K562 (cell line): Measurements from ENCODE around the gene ATP6V0E1. TPM values are rescaled to one million over a fixed set of nuclear protein-coding genes. Genes with fewer than 3 reads are reported as not detected.

Experiments used
- ATAC-seq: fragments of 200-7000 bp; cut with Tn5 transposase; 3 replicates; pipeline ENCODE4 v1.9.1; 2020; ENCODE audit warnings: moderate library complexity
- BruUV-seq: library from RNA; stranded (reverse); fragments of 400-500 nt; replicated peaks from 2 replicates; lab custom pipeline; 2021; lab: Mats Ljungman, UMichigan
- CTCF ChIA-PET: fragments of 300-600 bp; formaldehyde crosslinking; extraction: SDS; loops from one replicate; lab custom pipeline; 2021; ENCODE audit warnings: low intra/inter-chr PET ratio; lab: Yijun Ruan, JAX
- POLR2A ChIA-PET: fragments of 300-600, 350-650 bp; sonication (Branson Sonifier 250); formaldehyde crosslinking; extraction: SDS; loops from one replicate; lab custom pipeline; 2021; ENCODE audit warnings: antibody characterized with exemption, inconsistent platforms; lab: Yijun Ruan, JAX
- DNase-seq, 4 experiments: peaks; one replicate each; pipeline versions ENCODE4 v3.0.0 to v3.0.0-alpha.2; 2011 to 2018; ENCODE audit warnings: low spot score in 3 of 4, mixed read lengths in 3 of 4; ENCODE audit errors: extremely low read depth in 1 of 4
- FAIRE-seq: peaks from 2 replicates; lab custom pipeline; 2011; peaks lifted over from hg19 to GRCh38; lab: Jason Lieb, UNC
- H2AFZ ChIP-seq: 2 replicates; pipeline ENCODE4 v1.6.0; 2011; ENCODE audit warnings: low read depth, low read length, control low read depth, inconsistent platforms
- H3K27ac ChIP-seq: fragments of 200-600 bp; 3 replicates; pipeline ENCODE4 v1.8.0; 2011; ENCODE audit warnings: low read depth, mild to moderate bottlenecking, control low read depth, inconsistent platforms, low read length, moderate library complexity, mixed read lengths; ENCODE audit errors: extremely low read depth
- H3K27me3 ChIP-seq, 2 experiments: fragments of 300-600 bp in 1 of 2; 2 replicates in 1 of 2; 3 replicates in 1 of 2; pipeline versions ENCODE4 v1.6.0 to v1.8.0; 2011; ENCODE audit warnings: inconsistent platforms in 2 of 2, low read length in 2 of 2, mild to moderate bottlenecking in 1 of 2, mixed read lengths in 1 of 2, moderate library complexity in 1 of 2; ENCODE audit not compliant: control insufficient read depth in 2 of 2, insufficient read depth in 2 of 2
- H3K36me3 ChIP-seq: fragments of 300-600 bp; 3 replicates; pipeline ENCODE4 v1.8.0; 2011; ENCODE audit warnings: mild to moderate bottlenecking, low read length, inconsistent platforms; ENCODE audit not compliant: control insufficient read depth, insufficient read depth
- H3K4me1 ChIP-seq, 2 experiments: fragments of 200-600 bp in 1 of 2; replicated peaks in 1 of 2; 2 replicates in 1 of 2; 3 replicates in 1 of 2; pipeline versions ENCODE4 v1.5.1 to v1.8.0; 2011; ENCODE audit warnings: inconsistent platforms in 2 of 2, low read length in 2 of 2, mild to moderate bottlenecking in 1 of 2, mixed read lengths in 1 of 2, moderate library complexity in 1 of 2; ENCODE audit not compliant: control insufficient read depth in 2 of 2, insufficient read depth in 2 of 2
- H3K4me2 ChIP-seq: 2 replicates; pipeline ENCODE4 v1.6.1; 2011; ENCODE audit warnings: low read length, control low read depth, inconsistent platforms, mixed read lengths; ENCODE audit not compliant: insufficient read depth
- H3K4me3 ChIP-seq: fragments of 200-600 bp; sonication (generic), shearing (Covaris generic); 2 replicates; pipeline ENCODE4 v1.5.1; 2016; ENCODE audit warnings: control low read depth, inconsistent platforms
- H3K79me2 ChIP-seq: fragments of 200-600 bp; 3 replicates; pipeline ENCODE4 v1.8.0; 2011; ENCODE audit warnings: low read length, inconsistent platforms; ENCODE audit not compliant: control insufficient read depth, insufficient read depth
- H3K9ac ChIP-seq, 2 experiments: 2 replicates each; pipeline versions ENCODE4 v1.6.0 to v1.6.1; 2011; ENCODE audit warnings: low read depth in 2 of 2, low read length in 2 of 2, control low read depth in 1 of 2, inconsistent platforms in 1 of 2, mild to moderate bottlenecking in 1 of 2, mixed read lengths in 1 of 2; ENCODE audit not compliant: insufficient read depth in 1 of 2
- H3K9me1 ChIP-seq: one replicate; pipeline ENCODE4 v1.6.0; 2011; ENCODE audit warnings: inconsistent platforms, mild to moderate bottlenecking, low read length, moderate library complexity; ENCODE audit not compliant: control insufficient read depth, insufficient read depth
- H3K9me3 ChIP-seq: replicated peaks from 2 replicates; pipeline ENCODE4 v1.5.1; 2011; ENCODE audit warnings: low read depth, low read length, inconsistent platforms; ENCODE audit not compliant: control insufficient read depth, insufficient read depth
- H4K20me1 ChIP-seq: replicated peaks from 2 replicates; pipeline ENCODE4 v1.6.1; 2011; ENCODE audit warnings: low read length, inconsistent platforms, mixed read lengths; ENCODE audit not compliant: control insufficient read depth, insufficient read depth
- RFX1 ChIP-seq: fragments of 450-650 bp; IDR thresholded peaks from 2 replicates; pipeline ENCODE4 v1.6.1; 2016; ENCODE audit warnings: mild to moderate bottlenecking, moderate library complexity
- RHOXF2B ChIP-seq: fragments of 250-450 bp; sonication (Bioruptor Pico); conservative IDR thresholded peaks from 2 replicates; pipeline ENCODE4 v1.5.1; 2021
- SREBF2 ChIP-seq: sonication (generic); formaldehyde crosslinking; IDR thresholded peaks from 2 replicates; pipeline ENCODE4 v1.4.0; 2020; ENCODE audit warnings: mild to moderate bottlenecking, missing genetic modification reagents
- U2AF2 ChIP-seq: fragments of 200-400 bp; formaldehyde crosslinking; optimal IDR thresholded peaks from 2 replicates; pipeline ENCODE3; 2017; ENCODE audit warnings: low read depth, mild to moderate bottlenecking, low read length
- ZBTB12 ChIP-seq: fragments of 250-450 bp; sonication (Bioruptor Pico); IDR thresholded peaks from 2 replicates; pipeline ENCODE4 v1.4.0; 2020
- ZNF274 ChIP-seq: IDR thresholded peaks from 2 replicates; pipeline ENCODE4 v1.6.1; 2011; ENCODE audit warnings: low read depth, mild to moderate bottlenecking, low read length, moderate library complexity, borderline replicate concordance
- WGBS: fragments of 100-300 bp; shearing (Covaris generic); methylation state at CpG from one replicate; pipeline ENCODE4 v1.1.6; 2016; ENCODE audit warnings: low coverage, mixed read lengths; ENCODE audit not compliant: insufficient coverage; ENCODE audit errors: missing lambda C conversion rate; 5-methylcytosine and 5-hydroxymethylcytosine counted together
- in situ Hi-C: fragments of 300-500 bp; cut with MboI; formaldehyde crosslinking; loops from 4 replicates; pipeline ENCODE4 v1.15.0; 2018; ENCODE audit warnings: inconsistent platforms, mixed read lengths
- intact Hi-C: fragments of 100-400 bp; cut with micrococcal nuclease; formaldehyde crosslinking; loops from 2 replicates; pipeline ENCODE4 v1.14.2; 2022
- polyA plus RNA-seq, 8 experiments: library from polyadenylated mRNA; depleted of rRNA in 4 of 8; stranded (reverse) in 5 of 8; unstranded in 3 of 8; fragments of >200 nt; fragmentation: Nextera tagmentation in 2 of 8; fragmentation: Illumina TruSeq in 1 of 8; extraction: Ambion mirVana in 2 of 8; extraction: Trizol in 1 of 8; gene quantifications; 2 replicates each; pipeline versions ENCODE4 v1.2.1 to v1.2.3, GENCODE V29; 2011 to 2014; ENCODE audit warnings: inconsistent platforms in 1 of 8, missing spikeins in 1 of 8
- total RNA-seq, 7 experiments: library from RNA; depleted of rRNA in 6 of 7; stranded (reverse); fragments of >200 nt in 6 of 7; fragmentation: Illumina TruSeq in 2 of 7; extraction: Trizol in 2 of 7; gene quantifications; 2 replicates each; pipeline versions ENCODE4 v1.2.1 to v1.2.3, GENCODE V29; 2011 to 2021; ENCODE audit warnings: low replicate concordance in 1 of 7

The ATP6V0E1 gene
- total and polyA plus RNA-seq, 9 of the 15 experiments (the other 6 are each of a cell fraction or from before 2014, with no cell fraction given) = 63.8 to 395 (median 112) TPM

DNA sequence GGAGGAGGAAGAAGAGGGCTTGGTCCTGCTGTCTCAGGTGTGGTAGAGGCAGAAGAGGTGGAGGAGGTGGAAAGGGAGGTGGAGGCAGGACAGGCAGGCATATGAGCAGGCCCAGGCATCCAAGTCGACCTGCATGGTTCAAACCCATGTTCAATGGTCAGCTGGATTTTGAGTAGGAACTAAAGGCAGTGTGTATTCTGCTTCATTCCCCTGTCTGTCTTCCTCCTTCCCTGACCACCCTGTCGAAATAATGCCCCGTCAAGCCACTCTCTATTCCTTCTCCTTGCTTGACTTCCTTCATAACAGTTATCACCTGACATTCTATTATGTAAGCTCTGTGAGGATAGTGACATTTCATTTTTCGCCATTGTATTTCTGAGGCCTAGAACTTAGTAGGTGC, 34.8 kb downstream of the ATP6V0E1 start:
- H3K9ac ChIP-seq = no peak overlapping the region
- ATAC-seq (no peak), FAIRE-seq (no peak), DNase-seq (no peak)
- H3K4me3 ChIP-seq = no peak overlapping the region
- TF ChIP-seq SREBF2 (CRISPR knock-in tag) (no peak), U2AF2 (no peak), ZNF274 (no peak), RFX1 (no peak), ZBTB12 (CRISPR knock-in tag) (no peak), RHOXF2B (CRISPR knock-in tag) (no peak)
- in situ Hi-C loops = no loop called here
- peaks cover 52% of the 10 kb centered on the region for H3K36me3 ChIP-seq
- no peaks in the 10 kb centered on the region for H3K9me1 ChIP-seq
- no peaks in the 10 kb centered on the region for H3K27me3 ChIP-seq
- H3K79me2 ChIP-seq = peaks cover 83% of the 10 kb centered on the region
- BruUV-seq = no TSS peak
- H4K20me1 ChIP-seq = 0 out of 2 replicates have a peak, but pooled peaks cover 9% of the 10 kb centered on the region
- no peak overlapping the region for H3K4me2 ChIP-seq
- WGBS = 91% methylated on average over 4 of the region's 4 CpGs
- H2AFZ ChIP-seq = no peak overlapping the region
- peaks cover 5 to 20% of the 10 kb centered on the region in 2 experiments; a peak in 4 of 5 replicates for H3K4me1 ChIP-seq
- H3K9me3 ChIP-seq = no peaks in the 10 kb centered on the region
- POLR2A ChIA-PET = interaction anchor here (1.0 kb wide), 1 partner anchor 23 kb away, joined by 3 read pairs; no protein-coding TSS in a partner anchor
- intact Hi-C loops = no loop called here
- CTCF ChIA-PET = no interaction called here
- H3K27ac ChIP-seq = no peak overlapping the region; the same call in 2 of the 3 replicates
